Osteoblast (primary cell): Measurements from ENCODE around the gene FLG. TPM values are rescaled to one million over a fixed set of nuclear protein-coding genes. Genes with fewer than 3 reads are reported as not detected.

ENCODE experiments used
- total RNA-seq: library from RNA; depleted of rRNA; stranded (reverse); fragments of >200 nt; gene quantifications from 2 replicates; pipeline ENCODE4 v1.2.3, GENCODE V29; 2012

Gene FLG
- total RNA-seq, 1 donor = 8.3 TPM

Other genes with a start within 250 kb of the FLG start
- gene TCHHL1, start 236.2 kb downstream of the FLG start, total RNA-seq = not detected in 2 replicates
- not detected in 2 replicates for gene TCHH, start 209.8 kb downstream of the FLG start, total RNA-seq
- 0.29 and 0.36 TPM in 2 replicates for gene RPTN, start 166.0 kb downstream of the FLG start, total RNA-seq
- gene HRNR, start 101.0 kb downstream of the FLG start, total RNA-seq = not detected in 2 replicates
- not detected in 2 replicates for gene FLG2, start 34.8 kb upstream of the FLG start, total RNA-seq
- gene CRNN, start 89.0 kb upstream of the FLG start, total RNA-seq = not detected in 2 replicates
- not detected in 2 replicates for gene LCE5A, start 185.6 kb upstream of the FLG start, total RNA-seq
- not detected in 2 replicates for gene CRCT1, start 189.2 kb upstream of the FLG start, total RNA-seq
- gene LCE3E, start 241.5 kb upstream of the FLG start, total RNA-seq = not detected in 2 replicates